ENCODE measurements around the gene BRD9.

- no peak for TF ChIP-seq CTCF (IDR thresholded peaks at IDR 0.05; ENCODE audit: low read depth, low read length)
- no peak for TF ChIP-seq EZH2phosphoT487 (IDR thresholded peaks at IDR 0.05; ENCODE audit: low read depth)
Measured at GRCh38 chr5:926417-927171, 34.0 kb upstream of the BRD9 start.
